ENCODE results near the gene CIB4. TPM values are rescaled to one million over a fixed set of nuclear protein-coding genes. Genes with fewer than 3 reads are reported as not detected.

The CIB4 gene
- total and polyA plus RNA-seq, 2 donors (not counting 1 experiment from before 2014, with no cell fraction given), result not detected

- intact Hi-C loops (cut with micrococcal nuclease), result no loop called here
- Histone ChIP-seq H3K36me3 (replicated peaks in 1 of 2; ENCODE audit: control extremely low read depth in 1 of 2, control insufficient read depth in 1 of 2, extremely low read depth in 1 of 2, insufficient read depth in 2 of 2, low read length in 1 of 2) (no peaks in the 10 kb centered on the region), H3K27ac (ENCODE audit: low read length in 2 of 2) (no peak overlapping the region), H3K4me3 (ENCODE audit: control extremely low read depth in 1 of 5, extremely low read depth in 1 of 5, insufficient read depth in 1 of 5, low read depth in 2 of 5, low read length in 4 of 5) (no peak overlapping the region), H3K4me1 (ENCODE audit: control insufficient read depth in 2 of 2, insufficient read depth in 2 of 2, low read length in 2 of 2) (no peaks in the 10 kb centered on the region), H2AFZ (ENCODE audit: insufficient read depth, low read depth, low read length, poor library complexity, severe bottlenecking) (no peak overlapping the region), H3K79me2 (ENCODE audit: control insufficient read depth, insufficient read depth, low read length) (no peaks in the 10 kb centered on the region), H3K9me3 (ENCODE audit: control extremely low read depth in 1 of 3, control insufficient read depth in 2 of 3, insufficient read depth in 1 of 3, low read length in 2 of 3) (no peaks in the 10 kb centered on the region), H4K20me1 (ENCODE audit: control insufficient read depth, insufficient read depth, low read length, poor library complexity, severe bottlenecking) (no peaks in the 10 kb centered on the region), H3K4me2 (replicated peaks; ENCODE audit: low read depth, low read length, poor library complexity, severe bottlenecking) (no peak overlapping the region), H3K9ac (ENCODE audit: low read length) (no peak overlapping the region), H3K27me3 (replicated peaks in 1 of 4; ENCODE audit: control extremely low read depth in 1 of 4, control insufficient read depth in 3 of 4, insufficient read depth in 4 of 4, low read length in 3 of 4) (peaks cover 0 to 5% (median 0%) of the 10 kb centered on the region in 4 experiments)
- POLR2A ChIA-PET, result no interaction called here
- H3K4me1 Mint-ChIP-seq, result no peaks in the 10 kb centered on the region
- no peaks in the 10 kb centered on the region for H3K9me3 Mint-ChIP-seq (ENCODE audit: insufficient read depth)
- CTCF ChIA-PET, result no interaction called here
- no peak overlapping the region for H3K4me3 Mint-ChIP-seq
- ATAC-seq (ENCODE audit: low read depth) (no peak), DNase-seq (no peak)
- no peak for TF ChIP-seq CTCF (IDR thresholded peaks at IDR 0.05)
- no peak for TF ChIP-seq EZH2 (IDR thresholded peaks at IDR 0.05; ENCODE audit: borderline replicate concordance, insufficient read depth, low read depth, low read length, poor library complexity, severe bottlenecking)
- peaks cover 30% of the 10 kb centered on the region for H3K27me3 Mint-ChIP-seq
- WGBS (ENCODE audit: insufficient coverage), result 95% methylated on average over 4 of the region's 9 CpGs
- no peak overlapping the region for H3K27ac Mint-ChIP-seq
These were observed 3.3 kb downstream of the CIB4 start for GRCh38 chr2:26637811-26638310.

- Mint-ChIP-seq H3K27me3 (peaks cover 28% of the 10 kb centered on the region), H3K9me3 (ENCODE audit: insufficient read depth) (no peaks in the 10 kb centered on the region), H3K4me3 (no peak overlapping the region), H3K27ac (no peak overlapping the region), H3K4me1 (no peaks in the 10 kb centered on the region)
- no peaks in the 10 kb centered on the region for H3K36me3 ChIP-seq (replicated peaks in 1 of 2; ENCODE audit: control extremely low read depth in 1 of 2, control insufficient read depth in 1 of 2, extremely low read depth in 1 of 2, insufficient read depth in 2 of 2, low read length in 1 of 2)
- H3K9me3 ChIP-seq (ENCODE audit: control extremely low read depth in 1 of 3, control insufficient read depth in 2 of 3, insufficient read depth in 1 of 3, low read length in 2 of 3), result no peaks in the 10 kb centered on the region
- intact Hi-C loops (cut with micrococcal nuclease), result no loop called here
- 94% methylated on average over 2 of the region's 6 CpGs for WGBS (ENCODE audit: insufficient coverage)
- ChIA-PET POLR2A (interaction anchor here (0.5 kb wide), 1 partner anchor 11 kb away, joined by 4 read pairs; no protein-coding TSS in a partner anchor), CTCF (no interaction called here)
- H2AFZ ChIP-seq (ENCODE audit: insufficient read depth, low read depth, low read length, poor library complexity, severe bottlenecking), result no peak overlapping the region
- DNase-seq, result no peak
- no peak for ATAC-seq (ENCODE audit: low read depth)
- H3K27ac ChIP-seq (ENCODE audit: low read length in 2 of 2), result no peak overlapping the region
- H4K20me1 ChIP-seq (ENCODE audit: control insufficient read depth, insufficient read depth, low read length, poor library complexity, severe bottlenecking), result no peaks in the 10 kb centered on the region
- no peak overlapping the region for H3K4me3 ChIP-seq (ENCODE audit: control extremely low read depth in 1 of 5, extremely low read depth in 1 of 5, insufficient read depth in 1 of 5, low read depth in 2 of 5, low read length in 4 of 5)
- H3K4me1 ChIP-seq (ENCODE audit: control insufficient read depth in 2 of 2, insufficient read depth in 2 of 2, low read length in 2 of 2), result no peaks in the 10 kb centered on the region
- H3K4me2 ChIP-seq (replicated peaks; ENCODE audit: low read depth, low read length, poor library complexity, severe bottlenecking), result no peak overlapping the region
- TF ChIP-seq CTCF (IDR thresholded peaks at IDR 0.05) (no peak), EZH2 (IDR thresholded peaks at IDR 0.05; ENCODE audit: borderline replicate concordance, insufficient read depth, low read depth, low read length, poor library complexity, severe bottlenecking) (no peak)
- H3K9ac ChIP-seq (ENCODE audit: low read length), result no peak overlapping the region
- H3K27me3 ChIP-seq (replicated peaks in 1 of 4; ENCODE audit: control extremely low read depth in 1 of 4, control insufficient read depth in 3 of 4, insufficient read depth in 4 of 4, low read length in 3 of 4), result peaks cover 0 to 5% (median 0%) of the 10 kb centered on the region in 4 experiments
- no peaks in the 10 kb centered on the region for H3K79me2 ChIP-seq (ENCODE audit: control insufficient read depth, insufficient read depth, low read length)
These were observed 4.2 kb downstream of the CIB4 start for GRCh38 chr2:26636935-26637334.

Data from B cell (primary cell).